Natural killer cell (primary cell): Measurements from ENCODE around the gene CYP1B1. TPM values are rescaled to one million over a fixed set of nuclear protein-coding genes. Genes with fewer than 3 reads are reported as not detected.

Experiments
- ATAC-seq, 3 donors: fragments of 150-1000 bp in 2 of 3; fragments of 200-7000 bp in 1 of 3; cut with Tn5 transposase; 1 replicate in 1 of 3; 2 replicates in 2 of 3; pipeline ENCODE4 v1.10.0; 2021; ENCODE audit warnings: mild to moderate bottlenecking in 2 of 3, moderate library complexity in 2 of 3
- DNase-seq, 2 donors: peaks; one replicate each; pipeline versions ENCODE4 v3.0.0 to v3.0.0-alpha.2; 2013 to 2021; ENCODE audit warnings: mixed read lengths in 1 of 2
- H3K27ac ChIP-seq: one replicate; pipeline ENCODE4 v1.5.1; 2013; ENCODE audit warnings: mild to moderate bottlenecking, low read length
- H3K27me3 ChIP-seq: one replicate; pipeline ENCODE4 v1.6.1; 2013; ENCODE audit warnings: low read length; ENCODE audit not compliant: control insufficient read depth, insufficient read depth
- H3K36me3 ChIP-seq: one replicate; pipeline ENCODE4 v1.6.1; 2013; ENCODE audit warnings: low read length; ENCODE audit not compliant: control insufficient read depth, insufficient read depth
- H3K4me1 ChIP-seq: one replicate; pipeline ENCODE4 v1.6.1; 2013; ENCODE audit warnings: low read length; ENCODE audit not compliant: control insufficient read depth, insufficient read depth
- H3K4me3 ChIP-seq: one replicate; pipeline ENCODE4 v1.5.1; 2013; ENCODE audit warnings: low read length
- H3K9me3 ChIP-seq: one replicate; pipeline ENCODE4 v1.6.1; 2013; ENCODE audit warnings: low read length; ENCODE audit not compliant: control insufficient read depth, insufficient read depth
- H3K27ac Mint-ChIP-seq, 2 donors: one replicate each; pipeline ENCODE4 v1.8.0; 2022; ENCODE audit warnings: mild to moderate bottlenecking in 2 of 2, mixed read lengths in 2 of 2, moderate library complexity in 1 of 2
- H3K27me3 Mint-ChIP-seq, 2 donors: one replicate each; pipeline ENCODE4 v1.8.0; 2022; ENCODE audit warnings: low read depth in 2 of 2, mixed read lengths in 2 of 2
- H3K36me3 Mint-ChIP-seq: one replicate; pipeline ENCODE4 v1.8.0; 2022; ENCODE audit warnings: mixed read lengths
- H3K4me1 Mint-ChIP-seq, 2 donors: one replicate each; pipeline ENCODE4 v1.8.0; 2022; ENCODE audit warnings: mixed read lengths in 2 of 2
- H3K4me3 Mint-ChIP-seq: one replicate; pipeline ENCODE4 v1.8.0; 2022; ENCODE audit warnings: mild to moderate bottlenecking, moderate library complexity, mixed read lengths
- H3K9me3 Mint-ChIP-seq, 2 donors: one replicate each; pipeline ENCODE4 v1.8.0; 2022; ENCODE audit warnings: mixed read lengths in 2 of 2
- CTCF ChIP-seq: fragments of 200-600 bp; IDR thresholded peaks from one replicate; pipeline ENCODE4 v1.8.0; 2022; ENCODE audit warnings: antibody characterized with exemption
- WGBS: methylation state at CpG from one replicate; pipeline ENCODE4 v1.1.7; 2013; ENCODE audit warnings: missing lambda C conversion rate; ENCODE audit not compliant: insufficient coverage; 5-methylcytosine and 5-hydroxymethylcytosine counted together
- intact Hi-C: fragments of 100-400 bp; cut with micrococcal nuclease; formaldehyde crosslinking; loops from one replicate; pipeline ENCODE4 v1.14.2; 2022
- total RNA-seq, 4 donors: library from RNA; stranded (reverse); fragments of 120-200 nt in 1 of 4; gene quantifications; one replicate each; pipeline versions ENCODE4 v1.2.3 to v1.2.4, GENCODE V29; 2013 to 2022

CYP1B1 gene
- total RNA-seq, 3 donors from 2014 or later (not counting 1 experiment from before 2014, with no cell fraction given): 1.4 to 5.0 TPM; not detected in 1

DNA sequence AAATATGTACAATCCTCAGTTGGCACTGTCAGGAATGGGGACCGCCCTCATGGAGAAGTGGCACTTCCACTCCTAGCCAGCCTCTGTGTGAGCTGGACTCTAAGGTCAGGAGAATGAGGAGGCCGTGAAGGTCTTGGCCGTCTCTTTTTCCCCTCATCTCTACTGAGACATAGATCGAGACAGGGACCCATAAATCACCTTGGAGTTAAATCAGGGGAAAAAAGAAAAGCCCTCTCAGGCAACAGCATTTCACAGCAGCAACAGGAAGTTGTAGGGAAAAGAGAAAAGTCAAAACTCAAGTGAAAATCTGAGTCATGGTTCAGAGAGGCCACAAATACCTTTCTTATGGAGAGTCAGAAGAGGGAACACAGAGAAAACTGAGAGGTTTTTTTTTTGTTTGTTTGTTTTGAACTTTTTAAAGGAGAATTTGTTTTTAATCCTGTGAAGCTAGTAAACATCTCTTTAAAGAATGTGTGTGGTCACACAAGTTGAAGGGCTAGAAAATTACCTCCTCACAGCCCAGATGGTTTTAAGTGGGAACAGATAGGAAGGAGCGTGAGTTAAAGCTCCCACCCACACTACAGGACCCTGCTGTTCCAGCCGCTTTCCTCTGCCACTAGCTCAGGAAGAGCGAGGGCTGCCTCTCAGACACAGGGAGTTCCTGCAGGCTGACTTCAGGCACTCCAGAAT lies 30.6 kb upstream of the CYP1B1 start:
- DNase-seq (no peak), ATAC-seq (no peak)
- Mint-ChIP-seq H3K9me3 (no peaks in the 10 kb centered on the region), H3K4me3 (no peak overlapping the region), H3K27ac (no peak overlapping the region), H3K4me1 (no peaks in the 10 kb centered on the region), H3K36me3 (no peaks in the 10 kb centered on the region), H3K27me3 (peaks cover 16 to 53% of the 10 kb centered on the region in 2 donors)
- Histone ChIP-seq H3K27ac (no peak overlapping the region), H3K4me1 (no peaks in the 10 kb centered on the region), H3K9me3 (no peaks in the 10 kb centered on the region), H3K36me3 (no peaks in the 10 kb centered on the region), H3K4me3 (no peak overlapping the region), H3K27me3 (peaks cover 5% of the 10 kb centered on the region)
- WGBS: 86% methylated on average over 3 of the region's 7 CpGs
- intact Hi-C loops: no loop called here
- TF ChIP-seq CTCF: no peak

- WGBS: 84% methylated on average over 7 of the region's 7 CpGs
- Mint-ChIP-seq H3K27me3 (peaks cover 14 to 49% of the 10 kb centered on the region in 2 donors), H3K4me1 (no peaks in the 10 kb centered on the region), H3K27ac (no peak overlapping the region), H3K9me3 (no peaks in the 10 kb centered on the region), H3K36me3 (no peaks in the 10 kb centered on the region), H3K4me3 (no peak overlapping the region)
- Histone ChIP-seq H3K36me3 (no peaks in the 10 kb centered on the region), H3K4me3 (no peak overlapping the region), H3K9me3 (no peaks in the 10 kb centered on the region), H3K4me1 (no peaks in the 10 kb centered on the region), H3K27ac (no peak overlapping the region), H3K27me3 (peaks cover 5% of the 10 kb centered on the region)
- TF ChIP-seq CTCF: no peak
- intact Hi-C loops: no loop called here
- DNase-seq (no peak), ATAC-seq (no peak)
Observed at GRCh38 chr2:38105922-38106321, 30.0 kb upstream of the CYP1B1 start.

DNA sequence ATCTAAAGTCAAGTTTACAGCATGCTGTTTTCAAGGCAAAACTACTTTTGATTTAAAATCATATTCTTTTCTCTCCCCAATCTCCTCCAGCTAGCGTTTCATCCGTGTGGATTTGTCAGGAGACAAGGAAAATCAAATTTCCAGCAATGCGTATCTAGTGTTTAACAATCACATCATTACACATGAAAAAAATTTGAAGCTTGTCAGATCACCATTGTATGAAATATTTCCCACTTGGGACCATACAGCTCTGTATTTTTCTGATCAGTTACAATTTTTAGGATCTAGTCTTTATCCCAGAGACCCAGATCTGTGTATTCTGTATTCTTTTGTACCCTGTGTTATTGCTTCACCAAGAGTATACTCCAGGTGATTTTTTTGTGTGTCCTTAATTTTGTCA lies 28.6 kb upstream of the CYP1B1 start:
- no peak overlapping the region for H3K4me3 Mint-ChIP-seq
- no peaks in the 10 kb centered on the region for H3K4me1 Mint-ChIP-seq
- no peak for TF ChIP-seq CTCF
- Histone ChIP-seq H3K4me3 (no peak overlapping the region), H3K27ac (no peak overlapping the region), H3K9me3 (no peaks in the 10 kb centered on the region), H3K27me3 (peaks cover 10% of the 10 kb centered on the region), H3K36me3 (no peaks in the 10 kb centered on the region), H3K4me1 (no peaks in the 10 kb centered on the region)
- DNase-seq (no peak), ATAC-seq (no peak)
- H3K27me3 Mint-ChIP-seq: peaks cover 17 to 56% of the 10 kb centered on the region in 2 donors
- 100% methylated on average over 3 of the region's 3 CpGs for WGBS
- H3K9me3 Mint-ChIP-seq: no peaks in the 10 kb centered on the region
- no peaks in the 10 kb centered on the region for H3K36me3 Mint-ChIP-seq
- intact Hi-C loops: no loop called here
- H3K27ac Mint-ChIP-seq: no peak overlapping the region

GRCh38 chr2:38100328-38100727 lies 24.4 kb upstream of the CYP1B1 start:
- no peak overlapping the region for H3K4me3 Mint-ChIP-seq
- no peak for ATAC-seq
- H3K9me3 ChIP-seq: no peaks in the 10 kb centered on the region

More at GRCh38 chr2:38100328-38100727, 24.4 kb upstream of the CYP1B1 start:
- Histone ChIP-seq H3K27ac (no peak overlapping the region), H3K27me3 (peaks cover 22% of the 10 kb centered on the region), H3K36me3 (no peaks in the 10 kb centered on the region), H3K4me3 (no peak overlapping the region), H3K4me1 (no peaks in the 10 kb centered on the region)
- no peak for DNase-seq
- no peaks in the 10 kb centered on the region for H3K9me3 Mint-ChIP-seq
- H3K4me1 Mint-ChIP-seq: peaks cover 0 to 8% of the 10 kb centered on the region in 2 donors
- H3K36me3 Mint-ChIP-seq: no peaks in the 10 kb centered on the region
- WGBS: 55% methylated on average over 3 of the region's 3 CpGs
- H3K27me3 Mint-ChIP-seq: peaks cover 35 to 73% of the 10 kb centered on the region in 2 donors
- H3K27ac Mint-ChIP-seq: no peak overlapping the region
- intact Hi-C loops: no loop called here
- TF ChIP-seq CTCF: no peak
